ENCODE results near the gene COL6A6.
"Not testable (repeated sequence)": the region's sequence is repeated elsewhere in the genome, so short reads cannot be mapped to it uniquely, and the experiment has no call there.

COL6A6 gene

GRCh38 chr3:130533247-130533646 is 16.3 kb downstream of the COL6A6 start:
- no peak for DNase-seq

GRCh38 chr3:130537673-130538304 is 20.8 kb downstream of the COL6A6 start:
- DNase-seq: no peak

GRCh38 chr3:130539005-130539404 is 22.0 kb downstream of the COL6A6 start:
- DNase-seq: peak; percentile 11

- DNase-seq: no peak
Measured at GRCh38 chr3:130543322-130543721, 26.3 kb downstream of the COL6A6 start.

GRCh38 chr3:130546920-130547679 is 30.1 kb downstream of the COL6A6 start:
- DNase-seq: no peak

- DNase-seq: not testable (repeated sequence)
Measured at GRCh38 chr3:130547680-130548065, 30.7 kb downstream of the COL6A6 start.

GRCh38 chr3:130548356-130548755 is 31.4 kb downstream of the COL6A6 start:
- no peak for DNase-seq

GRCh38 chr3:130557336-130558035 is 40.5 kb downstream of the COL6A6 start:
- DNase-seq: no peak

- DNase-seq: no peak
Measured at GRCh38 chr3:130558366-130558765, 41.4 kb downstream of the COL6A6 start.

- no peak for DNase-seq
Measured at GRCh38 chr3:130565224-130565623, 48.2 kb downstream of the COL6A6 start.

Measured in NCI-H226 (cell line).